Gastrocnemius medialis (tissue), 4 donors: ENCODE measurements around the gene TNNI3K.

ENCODE experiments used
- CTCF ChIP-seq, 5 experiments: fragments of 450-650 bp in 3 of 5; fragments of 200-600 bp in 2 of 5; sonication (generic) in 2 of 5; IDR thresholded peaks in 4 of 5; conservative IDR thresholded peaks in 1 of 5; 1 replicate in 4 of 5; 2 replicates in 1 of 5; pipeline ENCODE4 v1.5.1; 2016 to 2019; ENCODE audit warnings: antibody characterized with exemption in 5 of 5, mild to moderate bottlenecking in 3 of 5, moderate library complexity in 3 of 5
- POLR2A ChIP-seq, 2 donors: fragments of 450-650 bp; IDR thresholded peaks; one replicate each; pipeline ENCODE4 v1.6.1; 2017; ENCODE audit warnings: antibody characterized with exemption in 2 of 2, mild to moderate bottlenecking in 2 of 2, moderate library complexity in 2 of 2

DNA sequence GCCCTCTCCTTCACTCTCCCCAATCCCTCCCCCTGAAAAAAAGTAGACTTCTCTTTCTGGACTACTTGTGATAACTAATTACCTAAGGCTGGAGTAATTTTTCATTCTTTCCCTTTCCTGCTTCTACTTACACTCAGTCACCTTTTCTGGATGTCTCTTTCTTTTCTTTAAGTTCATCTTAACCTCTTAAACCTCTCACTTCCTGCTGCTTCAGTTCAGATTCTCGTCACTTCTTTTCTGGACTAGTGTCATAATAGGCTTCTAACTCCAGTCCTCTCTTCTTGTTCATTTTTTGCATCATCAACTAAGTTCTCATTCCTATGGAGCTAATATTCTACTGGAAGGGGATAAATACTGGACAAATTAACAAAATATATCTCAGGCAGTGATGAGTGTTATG, 201.8 kb downstream of the TNNI3K start:
- TF ChIP-seq CTCF (IDR thresholded peaks at IDR 0.05 in 4 of 5, conservative IDR thresholded peaks at IDR 0.05 in 1 of 5) (no peak), POLR2A (IDR thresholded peaks at IDR 0.05) (no peak)
